Measurements from ENCODE around the gene ST7L.

Gene ST7L

GRCh38 chr1:112614460-112615065, 4.4 kb downstream of the ST7L start:
- peak in 1 of 5 donors; percentile 27 for DNase-seq

GRCh38 chr1:112605633-112606327, 13.2 kb downstream of the ST7L start:
- DNase-seq, result peak in 1 of 5 donors; percentile 25

- no peak for DNase-seq
Observed at GRCh38 chr1:112603541-112603940, 15.4 kb downstream of the ST7L start.

- no peak for DNase-seq
Observed at GRCh38 chr1:112603012-112603411, 15.9 kb downstream of the ST7L start.

- no peak for DNase-seq
Observed at GRCh38 chr1:112599477-112599876, 19.5 kb downstream of the ST7L start.

- DNase-seq, result no peak
Observed at GRCh38 chr1:112594208-112594876, 24.6 kb downstream of the ST7L start.

GRCh38 chr1:112589766-112590165, 29.2 kb downstream of the ST7L start:
- no peak for DNase-seq

- DNase-seq, result no peak
Observed at GRCh38 chr1:112583366-112583765, 35.6 kb downstream of the ST7L start.

- no peak for DNase-seq
Observed at GRCh38 chr1:112581586-112582192, 37.3 kb downstream of the ST7L start.

- DNase-seq, result no peak
Observed at GRCh38 chr1:112579801-112580510, 39.0 kb downstream of the ST7L start.

- DNase-seq, result no peak
Observed at GRCh38 chr1:112576240-112576639, 42.7 kb downstream of the ST7L start.

- no peak for DNase-seq
Observed at GRCh38 chr1:112575154-112575804, 43.7 kb downstream of the ST7L start.

GRCh38 chr1:112565800-112566199, 53.1 kb downstream of the ST7L start:
- DNase-seq, result no peak

- DNase-seq, result no peak
Observed at GRCh38 chr1:112564081-112564480, 54.9 kb downstream of the ST7L start.

GRCh38 chr1:112563341-112563740, 55.6 kb downstream of the ST7L start:
- no peak for DNase-seq

- no peak for DNase-seq
Observed at GRCh38 chr1:112558634-112559033, 60.3 kb downstream of the ST7L start.

GRCh38 chr1:112557385-112557784, 61.6 kb downstream of the ST7L start:
- DNase-seq, result peak in 1 of 5 donors; percentile 57

- no peak for DNase-seq
Observed at GRCh38 chr1:112554411-112554810, 64.5 kb downstream of the ST7L start.

GRCh38 chr1:112549590-112549989, 69.4 kb downstream of the ST7L start:
- DNase-seq, result no peak

- DNase-seq, result no peak
Observed at GRCh38 chr1:112548547-112548946, 70.4 kb downstream of the ST7L start.

- DNase-seq, result no peak
Observed at GRCh38 chr1:112546076-112546475, 72.9 kb downstream of the ST7L start.

GRCh38 chr1:112544751-112545150, 74.2 kb downstream of the ST7L start:
- no peak for DNase-seq

Measured in T-helper 1 cell (primary cell).